Activated naive CD8-positive, alpha-beta T cell treated with anti-CD3 and anti-CD28 coated beads for 36 hours (primary cell): ENCODE data around the gene UCHL1. TPM values are rescaled to one million over a fixed set of nuclear protein-coding genes. Genes with fewer than 3 reads are reported as not detected.
"Not testable (repeated sequence)": the region's sequence is repeated elsewhere in the genome, so short reads cannot be mapped to it uniquely, and the experiment has no call there.

Source experiments
- DNase-seq: peaks from one replicate; pipeline ENCODE4 v3.0.0; 2021
- H3K27ac Mint-ChIP-seq: one replicate; pipeline ENCODE4 v1.8.0; 2022; ENCODE audit warnings: mild to moderate bottlenecking, moderate library complexity, mixed read lengths
- H3K27me3 Mint-ChIP-seq: one replicate; pipeline ENCODE4 v1.8.0; 2022; ENCODE audit warnings: mild to moderate bottlenecking, mixed read lengths
- H3K36me3 Mint-ChIP-seq: one replicate; pipeline ENCODE4 v1.8.0; 2021; ENCODE audit warnings: mild to moderate bottlenecking, mixed read lengths
- H3K4me1 Mint-ChIP-seq: one replicate; pipeline ENCODE4 v1.8.0; 2021; ENCODE audit warnings: mixed read lengths
- H3K4me3 Mint-ChIP-seq: one replicate; pipeline ENCODE4 v1.8.0; 2022; ENCODE audit warnings: mild to moderate bottlenecking, moderate library complexity, mixed read lengths
- H3K9me3 Mint-ChIP-seq: one replicate; pipeline ENCODE4 v1.8.0; 2022; ENCODE audit warnings: mixed read lengths
- total RNA-seq, 2 experiments: library from RNA; stranded (reverse); gene quantifications; one replicate each; pipeline ENCODE4 v1.2.3, GENCODE V29; 2021

Gene UCHL1
- total RNA-seq, 2 experiments from 2014 or later = 6.2 to 7.5 TPM

GRCh38 chr4:41264212-41264611, 7.5 kb downstream of the UCHL1 start:
- DNase-seq = no peak
- peaks cover 18% of the 10 kb centered on the region for H3K27me3 Mint-ChIP-seq
- no peaks in the 10 kb centered on the region for H3K4me1 Mint-ChIP-seq
- no peaks in the 10 kb centered on the region for H3K36me3 Mint-ChIP-seq
- H3K27ac Mint-ChIP-seq = no peak overlapping the region
- H3K9me3 Mint-ChIP-seq = no peaks in the 10 kb centered on the region
- no peak overlapping the region for H3K4me3 Mint-ChIP-seq

- Mint-ChIP-seq H3K4me3 (no peak overlapping the region), H3K27ac (no peak overlapping the region), H3K36me3 (no peaks in the 10 kb centered on the region), H3K27me3 (peaks cover 5% of the 10 kb centered on the region), H3K9me3 (no peaks in the 10 kb centered on the region), H3K4me1 (no peaks in the 10 kb centered on the region)
- no peak for DNase-seq
Measured at GRCh38 chr4:41267997-41268396, 11.3 kb downstream of the UCHL1 start.

GRCh38 chr4:41268721-41269517, 12.2 kb downstream of the UCHL1 start:
- Mint-ChIP-seq H3K36me3 (no peaks in the 10 kb centered on the region), H3K27me3 (peaks cover 9% of the 10 kb centered on the region), H3K4me3 (no peak overlapping the region)

GRCh38 chr4:41269682-41270081, 13.0 kb downstream of the UCHL1 start:
- no peak overlapping the region for H3K27ac Mint-ChIP-seq
- H3K27me3 Mint-ChIP-seq = peaks cover 8% of the 10 kb centered on the region
- no peak for DNase-seq
- H3K4me3 Mint-ChIP-seq = no peak overlapping the region
- no peaks in the 10 kb centered on the region for H3K9me3 Mint-ChIP-seq
- no peaks in the 10 kb centered on the region for H3K4me1 Mint-ChIP-seq
- H3K36me3 Mint-ChIP-seq = no peaks in the 10 kb centered on the region

More at GRCh38 chr4:41268721-41269517, 12.2 kb downstream of the UCHL1 start:
- Mint-ChIP-seq H3K27ac (no peak overlapping the region), H3K9me3 (no peaks in the 10 kb centered on the region), H3K4me1 (no peaks in the 10 kb centered on the region)
- DNase-seq = no peak

GRCh38 chr4:41275931-41276330, 19.2 kb downstream of the UCHL1 start:
- not testable (repeated sequence) for H3K27ac Mint-ChIP-seq, H3K4me1 Mint-ChIP-seq, H3K36me3 Mint-ChIP-seq, H3K4me3 Mint-ChIP-seq, DNase-seq, H3K9me3 Mint-ChIP-seq
- H3K27me3 Mint-ChIP-seq = peaks cover 23% of the 10 kb centered on the region

- DNase-seq = no peak
- Mint-ChIP-seq H3K4me3 (no peak overlapping the region), H3K27me3 (peaks cover 13% of the 10 kb centered on the region), H3K9me3 (no peaks in the 10 kb centered on the region), H3K36me3 (no peaks in the 10 kb centered on the region), H3K4me1 (no peaks in the 10 kb centered on the region), H3K27ac (no peak overlapping the region)
Measured at GRCh38 chr4:41280010-41280409, 23.3 kb downstream of the UCHL1 start.

GRCh38 chr4:41281038-41281634, 24.4 kb downstream of the UCHL1 start:
- Mint-ChIP-seq H3K9me3 (no peaks in the 10 kb centered on the region), H3K4me3 (no peak overlapping the region), H3K27ac (no peak overlapping the region), H3K4me1 (no peaks in the 10 kb centered on the region), H3K27me3 (peaks cover 13% of the 10 kb centered on the region), H3K36me3 (no peaks in the 10 kb centered on the region)
- DNase-seq = peak; percentile 4

- H3K27me3 Mint-ChIP-seq = peaks cover 10% of the 10 kb centered on the region
- no peak overlapping the region for H3K27ac Mint-ChIP-seq
- no peak for DNase-seq
- H3K36me3 Mint-ChIP-seq = no peaks in the 10 kb centered on the region
- H3K9me3 Mint-ChIP-seq = no peaks in the 10 kb centered on the region
- H3K4me3 Mint-ChIP-seq = no peak overlapping the region
- H3K4me1 Mint-ChIP-seq = no peaks in the 10 kb centered on the region
Measured at GRCh38 chr4:41282366-41282765, 25.6 kb downstream of the UCHL1 start.

GRCh38 chr4:41285202-41285863, 28.6 kb downstream of the UCHL1 start:
- Mint-ChIP-seq H3K4me3 (no peak overlapping the region), H3K36me3 (no peaks in the 10 kb centered on the region), H3K4me1 (no peaks in the 10 kb centered on the region), H3K9me3 (no peaks in the 10 kb centered on the region), H3K27ac (no peak overlapping the region), H3K27me3 (no peaks in the 10 kb centered on the region)
- no peak for DNase-seq

- Mint-ChIP-seq H3K36me3 (no peaks in the 10 kb centered on the region), H3K27me3 (no peaks in the 10 kb centered on the region), H3K9me3 (no peaks in the 10 kb centered on the region), H3K4me3 (no peak overlapping the region), H3K27ac (no peak overlapping the region), H3K4me1 (no peaks in the 10 kb centered on the region)
- DNase-seq = no peak
Measured at GRCh38 chr4:41285864-41286235, 29.1 kb downstream of the UCHL1 start.

- Mint-ChIP-seq H3K27ac (no peak overlapping the region), H3K36me3 (no peaks in the 10 kb centered on the region), H3K4me1 (no peaks in the 10 kb centered on the region), H3K4me3 (no peak overlapping the region), H3K9me3 (no peaks in the 10 kb centered on the region), H3K27me3 (no peaks in the 10 kb centered on the region)
- no peak for DNase-seq
Measured at GRCh38 chr4:41287005-41287404, 30.3 kb downstream of the UCHL1 start.

- no peak for DNase-seq
- Mint-ChIP-seq H3K9me3 (no peaks in the 10 kb centered on the region), H3K36me3 (no peaks in the 10 kb centered on the region), H3K4me1 (no peaks in the 10 kb centered on the region), H3K27me3 (no peaks in the 10 kb centered on the region), H3K27ac (no peak overlapping the region), H3K4me3 (no peak overlapping the region)
Measured at GRCh38 chr4:41287852-41288251, 31.1 kb downstream of the UCHL1 start.

- Mint-ChIP-seq H3K36me3 (no peaks in the 10 kb centered on the region), H3K27ac (no peak overlapping the region), H3K27me3 (no peaks in the 10 kb centered on the region), H3K9me3 (no peaks in the 10 kb centered on the region), H3K4me3 (no peak overlapping the region), H3K4me1 (no peaks in the 10 kb centered on the region)
- DNase-seq = no peak
Measured at GRCh38 chr4:41288254-41288653, 31.5 kb downstream of the UCHL1 start.

- Mint-ChIP-seq H3K9me3 (peaks cover 6% of the 10 kb centered on the region), H3K27ac (no peak overlapping the region), H3K36me3 (no peaks in the 10 kb centered on the region), H3K4me3 (no peak overlapping the region), H3K27me3 (no peaks in the 10 kb centered on the region), H3K4me1 (no peaks in the 10 kb centered on the region)
- no peak for DNase-seq
Measured at GRCh38 chr4:41290479-41290878, 33.8 kb downstream of the UCHL1 start.

- DNase-seq = no peak
- peaks cover 6% of the 10 kb centered on the region for H3K9me3 Mint-ChIP-seq
- no peaks in the 10 kb centered on the region for H3K27me3 Mint-ChIP-seq
- no peak overlapping the region for H3K27ac Mint-ChIP-seq
- H3K4me1 Mint-ChIP-seq = no peaks in the 10 kb centered on the region
- no peak overlapping the region for H3K4me3 Mint-ChIP-seq
- H3K36me3 Mint-ChIP-seq = no peaks in the 10 kb centered on the region
Measured at GRCh38 chr4:41294445-41295062, 37.8 kb downstream of the UCHL1 start.
